Heart right ventricle (tissue), 16 donors: ENCODE measurements around the gene TEX28. TPM values are rescaled to one million over a fixed set of nuclear protein-coding genes. Genes with fewer than 3 reads are reported as not detected.
A peak's percentile ranks its signal among the peaks of the same experiment; 100 is the strongest.

Experiments
- ATAC-seq, 8 donors: fragments of 200-7000 bp; cut with Tn5 transposase; one replicate each; pipeline ENCODE4 v1.9.1; 2020; ENCODE audit warnings: mild to moderate bottlenecking in 8 of 8, moderate library complexity in 8 of 8, moderate number of reproducible peaks in 1 of 8
- DNase-seq, 2 donors: peaks; one replicate each; pipeline ENCODE4 v3.0.0-alpha.2; 2020
- H3K27ac ChIP-seq, 10 donors: fragments of 200-600 bp; sonication (generic) in 2 of 10; one replicate each; pipeline versions ENCODE4 v1.5.0 to v1.8.0; 2020 to 2022; ENCODE audit warnings: mild to moderate bottlenecking in 3 of 10
- H3K27me3 ChIP-seq, 7 donors: fragments of 200-600 bp; one replicate each; pipeline ENCODE4 v1.8.0; 2021 to 2022; ENCODE audit warnings: mild to moderate bottlenecking in 2 of 7
- H3K36me3 ChIP-seq, 9 donors: fragments of 200-600 bp; sonication (generic) in 1 of 9; one replicate each; pipeline versions ENCODE4 v1.5.0 to v1.8.0; 2020 to 2022; ENCODE audit warnings: mild to moderate bottlenecking in 2 of 9
- H3K4me1 ChIP-seq, 9 donors: fragments of 200-600 bp; sonication (generic) in 1 of 9; one replicate each; pipeline versions ENCODE4 v1.5.0 to v1.8.0; 2020 to 2022; ENCODE audit warnings: mild to moderate bottlenecking in 4 of 9
- H3K4me3 ChIP-seq, 10 donors: fragments of 200-600 bp; sonication (generic) in 2 of 10; one replicate each; pipeline versions ENCODE4 v1.5.0 to v1.8.0; 2020 to 2022; ENCODE audit warnings: mild to moderate bottlenecking in 7 of 10, moderate library complexity in 2 of 10
- H3K9me3 ChIP-seq, 11 donors: fragments of 200-600 bp in 10 of 11; sonication (generic) in 2 of 11; one replicate each; pipeline versions ENCODE4 v1.5.0 to v1.8.0; 2013 to 2022; ENCODE audit warnings: mild to moderate bottlenecking in 2 of 11, control low read depth in 1 of 11, moderate library complexity in 1 of 11
- WGBS, 2 donors: extraction: QIAGEN DNeasy Blood & Tissue Kit; methylation state at CpG; one replicate each; pipeline ENCODE4 v1.1.7; 2013; ENCODE audit warnings: inconsistent platforms in 1 of 2; 5-methylcytosine and 5-hydroxymethylcytosine counted together
- intact Hi-C, 10 donors: fragments of 100-400 bp; cut with DNase I; formaldehyde crosslinking; loops; one replicate each; pipeline versions ENCODE4 v1.11.1 to v1.14.2; 2022
- polyA plus RNA-seq, 2 donors: library from polyadenylated mRNA; stranded (reverse); fragments of 200-250 nt; gene quantifications; one replicate each; pipeline ENCODE4 v1.2.3, GENCODE V29; 2013
- total RNA-seq, 10 donors: library from RNA; stranded (reverse); fragmentation: NEBNext Ultra II Directional in 3 of 10; extraction: Animal tissue kit (Norgen Biotek cat#: 25700) in 3 of 10; gene quantifications; one replicate each; pipeline versions ENCODE4 v1.2.1 to v1.2.4, GENCODE V29; 2021 to 2023
- TF ChIP-seq, protein P1 (sequence below), 9 donors: fragments of 200-600 bp; sonication (generic) in 2 of 9; IDR thresholded peaks; one replicate each; pipeline versions ENCODE4 v1.5.0 to v1.8.0; 2021 to 2022; ENCODE audit warnings: antibody characterized with exemption in 9 of 9, mild to moderate bottlenecking in 5 of 9, moderate library complexity in 1 of 9
- donor health status: Arrhythmogenic right ventricular cardiomyopathy.
- donor health status: ischemic (EF 13 %, LVEDD 7.1; RV severe dilation, severe dysfunction).
- donor health status: healthy with polysubstance abuse.
- donor health status: DM: no; HTN: yes; CAD: no.
- donor health status: DM: no; HTN: no; CAD: no.
- donor health status: ischemic (EF 25% LVEDD 6.9; RV normal size, moderate dysfunction).
- donor health status: ischemic (EF 25% LVEDD 5.7; RV mildly dilated, moderate dysfunction).
- donor health status: healthy.
- donor health status: DM: yes; HTN: yes; CAD: no.
- donor health status: Ischemic cardiomyopathy.
- donor health status: ischemic (EF 35%, LVEDD 5.7; RV mildly dilated, moderate dysfunction).
- donor health status: nonischemic (EF 11% LVEDD 7.7; RV severe dilation, severe dysfunction).
- donor health status: DM: yes; HTN: yes; CAD: no.
- donor health status: PGD.
- donor health status: ischemic (EF 29% LVEDD 5.4; RV normal size, mild dysfunction).
- donor health status: nonischemic (EF 23%, LVEDD 6.1; RV moderate dilation, normal function).

Gene TEX28
- total and polyA plus RNA-seq, 12 donors, result not detected

DNA sequence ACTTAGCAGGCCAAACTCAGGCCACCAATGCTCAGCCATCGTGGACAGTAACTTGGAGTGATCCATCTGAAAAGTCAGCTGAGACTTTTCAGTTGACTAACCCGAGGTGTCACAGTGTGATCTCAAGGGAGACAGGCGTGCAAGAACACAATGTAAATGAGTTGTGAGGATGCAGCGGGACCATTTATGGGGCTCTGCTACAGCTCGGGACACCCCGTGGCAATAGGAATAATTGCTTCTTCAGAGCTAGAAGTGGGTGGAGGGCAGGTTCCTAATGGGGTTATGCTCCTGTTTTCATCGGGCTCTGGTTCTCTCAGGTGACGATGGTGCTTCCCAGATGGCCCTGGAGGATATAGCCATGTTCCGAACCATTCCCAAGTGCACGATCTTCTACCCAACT, 28.0 kb upstream of the TEX28 start:
- Histone ChIP-seq H3K36me3 (no peaks in the 10 kb centered on the region), H3K4me3 (no peak overlapping the region), H3K9me3 (no peaks in the 10 kb centered on the region), H3K4me1 (peaks cover 0 to 29% (median 14%) of the 10 kb centered on the region in 9 donors), H3K27me3 (peaks cover 0 to 63% (median 0%) of the 10 kb centered on the region in 7 donors), H3K27ac (no peak overlapping the region)
- no peak for DNase-seq
- intact Hi-C loops, result no loop called here
- TF ChIP-seq, protein P1, sequence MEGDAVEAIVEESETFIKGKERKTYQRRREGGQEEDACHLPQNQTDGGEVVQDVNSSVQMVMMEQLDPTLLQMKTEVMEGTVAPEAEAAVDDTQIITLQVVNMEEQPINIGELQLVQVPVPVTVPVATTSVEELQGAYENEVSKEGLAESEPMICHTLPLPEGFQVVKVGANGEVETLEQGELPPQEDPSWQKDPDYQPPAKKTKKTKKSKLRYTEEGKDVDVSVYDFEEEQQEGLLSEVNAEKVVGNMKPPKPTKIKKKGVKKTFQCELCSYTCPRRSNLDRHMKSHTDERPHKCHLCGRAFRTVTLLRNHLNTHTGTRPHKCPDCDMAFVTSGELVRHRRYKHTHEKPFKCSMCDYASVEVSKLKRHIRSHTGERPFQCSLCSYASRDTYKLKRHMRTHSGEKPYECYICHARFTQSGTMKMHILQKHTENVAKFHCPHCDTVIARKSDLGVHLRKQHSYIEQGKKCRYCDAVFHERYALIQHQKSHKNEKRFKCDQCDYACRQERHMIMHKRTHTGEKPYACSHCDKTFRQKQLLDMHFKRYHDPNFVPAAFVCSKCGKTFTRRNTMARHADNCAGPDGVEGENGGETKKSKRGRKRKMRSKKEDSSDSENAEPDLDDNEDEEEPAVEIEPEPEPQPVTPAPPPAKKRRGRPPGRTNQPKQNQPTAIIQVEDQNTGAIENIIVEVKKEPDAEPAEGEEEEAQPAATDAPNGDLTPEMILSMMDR (IDR thresholded peaks at IDR 0.05), result no peak
- WGBS, 2 donors, result 82 to 86% methylated on average over 10 of the region's 10 CpGs
- ATAC-seq, result no peak

DNA sequence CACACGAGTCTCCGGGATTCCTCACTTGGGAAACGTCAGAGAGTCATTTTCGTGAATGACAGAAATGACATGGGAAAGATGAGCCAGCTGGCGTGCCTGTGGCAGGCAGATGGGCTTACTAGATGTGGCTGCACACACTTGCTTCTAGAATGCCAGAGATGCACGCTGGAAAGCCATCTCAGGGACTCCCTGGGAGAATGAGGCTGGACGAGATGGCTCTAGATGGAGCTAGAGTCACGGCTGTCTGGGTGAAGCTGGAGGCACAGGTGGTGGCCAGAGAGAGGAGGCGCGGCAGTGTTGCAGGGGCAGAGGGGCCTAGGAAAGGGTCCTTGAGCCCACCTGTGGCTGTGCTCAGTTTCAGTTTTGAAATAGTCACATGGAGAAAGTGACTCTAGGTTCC, 26.7 kb upstream of the TEX28 start:
- H3K36me3 ChIP-seq, result no peaks in the 10 kb centered on the region
- intact Hi-C loops, result no loop called here
- TF ChIP-seq, protein P1 (IDR thresholded peaks at IDR 0.05), result peak in 5 of 9 donors; percentile 14 to 46 (median 25)
- peak in 1 of 2 donors; percentile 24 for DNase-seq
- peak in 5 of 8 donors; percentile 45 to 76 (median 66) for ATAC-seq
- peaks cover 0 to 59% (median 0%) of the 10 kb centered on the region in 7 donors for H3K27me3 ChIP-seq
- no peak overlapping the region for H3K4me3 ChIP-seq
- peaks cover 0 to 16% (median 8%) of the 10 kb centered on the region in 9 donors for H3K4me1 ChIP-seq
- H3K9me3 ChIP-seq, result no peaks in the 10 kb centered on the region
- 45 to 50% methylated on average over 10 of the region's 10 CpGs for WGBS, 2 donors
- no peak overlapping the region for H3K27ac ChIP-seq

DNA sequence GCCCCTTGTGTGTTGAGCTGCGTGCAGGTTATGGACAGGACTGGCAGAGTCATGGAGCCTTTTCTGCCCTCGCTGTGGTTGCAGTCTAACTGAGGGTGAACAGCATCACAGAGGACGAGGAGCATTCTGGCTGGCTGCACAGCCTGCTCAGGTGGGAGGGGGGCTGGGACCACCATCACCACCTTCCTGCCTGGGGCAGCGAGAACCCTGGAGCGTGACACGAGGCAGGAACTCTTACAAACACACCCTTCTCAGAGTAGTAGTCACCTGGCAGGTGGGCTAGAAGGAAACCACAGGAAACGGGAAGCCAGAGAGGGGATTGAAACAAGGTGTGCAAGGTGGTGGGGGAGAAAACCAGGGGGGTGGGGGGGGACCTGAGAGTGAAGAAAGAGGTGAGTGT, 26.2 kb upstream of the TEX28 start:
- Histone ChIP-seq H3K4me1 (peaks cover 0 to 12% (median 3%) of the 10 kb centered on the region in 9 donors), H3K36me3 (no peaks in the 10 kb centered on the region), H3K4me3 (no peak overlapping the region), H3K27me3 (peaks cover 0 to 55% (median 0%) of the 10 kb centered on the region in 7 donors), H3K9me3 (no peaks in the 10 kb centered on the region), H3K27ac (no peak overlapping the region)
- DNase-seq (no peak), ATAC-seq (no peak)
- WGBS, 2 donors, result 80 to 91% methylated on average over 7 of the region's 7 CpGs
- TF ChIP-seq, protein P1 (IDR thresholded peaks at IDR 0.05), result no peak
- intact Hi-C loops, result no loop called here

DNA sequence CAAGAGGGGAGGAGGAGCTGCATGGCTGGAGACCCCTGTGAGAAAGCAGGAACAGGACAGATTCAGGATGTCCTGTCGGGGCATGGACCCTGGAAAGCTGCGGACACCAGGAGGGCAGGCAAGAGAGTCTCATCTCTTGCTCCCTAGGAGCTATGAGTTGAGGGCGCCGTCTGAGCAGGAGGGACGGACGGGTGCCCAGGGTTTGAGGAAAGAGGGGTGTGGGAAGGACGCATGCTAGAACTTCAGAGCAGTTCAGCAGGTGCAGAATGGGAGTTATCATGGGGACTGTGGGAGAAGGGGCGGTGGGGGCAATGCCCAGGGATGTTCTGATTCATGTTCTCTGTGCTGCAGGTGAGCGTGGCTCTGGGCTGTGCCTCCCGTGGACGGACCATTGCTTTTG, 25.5 kb upstream of the TEX28 start:
- H3K4me3 ChIP-seq, result no peak overlapping the region
- no peaks in the 10 kb centered on the region for H3K9me3 ChIP-seq
- TF ChIP-seq, protein P1 (IDR thresholded peaks at IDR 0.05), result no peak
- DNase-seq, result no peak
- peaks cover 0 to 7% (median 0%) of the 10 kb centered on the region in 9 donors for H3K4me1 ChIP-seq
- H3K27me3 ChIP-seq, result peaks cover 0 to 48% (median 0%) of the 10 kb centered on the region in 7 donors
- intact Hi-C loops, result no loop called here
- peak in 1 of 8 donors; percentile 14 for ATAC-seq
- no peak overlapping the region for H3K27ac ChIP-seq
- H3K36me3 ChIP-seq, result no peaks in the 10 kb centered on the region
- 93 to 94% methylated on average over 10 to 11 of the region's 11 CpGs for WGBS, 2 donors
